ENCODE data around the gene SECISBP2.

GRCh38 chr9:89374176-89374575 is 55.9 kb downstream of the SECISBP2 start:
- TF ChIP-seq SIN3A (IDR thresholded peaks at IDR 0.05; ENCODE audit: borderline replicate concordance, insufficient read depth, low read length) (no peak), TAF1 (IDR thresholded peaks at IDR 0.05; ENCODE audit: borderline replicate concordance, insufficient read depth, low read length) (no peak)
